Coronary artery (tissue), 2 donors: ENCODE data around the gene STAP2.
A peak's percentile ranks its signal among the peaks of the same experiment; 100 is the strongest.

Experiments used
- DNase-seq: peaks from one replicate; pipeline ENCODE4 v3.0.0-alpha.2; 2017; ENCODE audit warnings: low spot score
- H3K27ac ChIP-seq, 2 donors: fragments of 200-600 bp; sonication (generic); one replicate each; pipeline ENCODE4 v1.5.1; 2016 to 2019
- H3K4me3 ChIP-seq: fragments of 200-600 bp; sonication (generic); 2 replicates; pipeline ENCODE4 v1.5.1; 2016; ENCODE audit warnings: mild to moderate bottlenecking, moderate library complexity
- CTCF ChIP-seq: fragments of 200-600 bp; sonication (generic); IDR thresholded peaks from one replicate; pipeline ENCODE4 v1.5.1; 2019; ENCODE audit warnings: antibody characterized with exemption

The STAP2 gene

GRCh38 chr19:4328243-4328990, 10.2 kb downstream of the STAP2 start:
- no peak for TF ChIP-seq CTCF
- Histone ChIP-seq H3K27ac (no peak overlapping the region), H3K4me3 (peak overlapping the region; percentile 63)
- DNase-seq = peak; percentile 94

- DNase-seq = no peak
- TF ChIP-seq CTCF = no peak
- Histone ChIP-seq H3K4me3 (peak overlapping the region; percentile 63), H3K27ac (no peak overlapping the region)
Observed at GRCh38 chr19:4327877-4328242, 10.8 kb downstream of the STAP2 start.

GRCh38 chr19:4327252-4327876, 11.3 kb downstream of the STAP2 start:
- peak overlapping the region; percentile 63 for H3K4me3 ChIP-seq
- TF ChIP-seq CTCF = no peak
- peak; percentile 83 for DNase-seq
- H3K27ac ChIP-seq = no peak overlapping the region

GRCh38 chr19:4326837-4327251, 11.8 kb downstream of the STAP2 start:
- peak overlapping the region; percentile 63 for H3K4me3 ChIP-seq
- no peak for DNase-seq
- no peak for TF ChIP-seq CTCF
- H3K27ac ChIP-seq = no peak overlapping the region

- DNase-seq = no peak
- H3K4me3 ChIP-seq = peak overlapping the region; percentile 63
- TF ChIP-seq CTCF = no peak
- no peak overlapping the region for H3K27ac ChIP-seq
Observed at GRCh38 chr19:4326215-4326836, 12.3 kb downstream of the STAP2 start.

GRCh38 chr19:4324228-4324627, 14.4 kb downstream of the STAP2 start:
- no peak for DNase-seq
- H3K27ac ChIP-seq = no peak overlapping the region
- H3K4me3 ChIP-seq = no peak overlapping the region
- no peak for TF ChIP-seq CTCF
